K562 (cell line): Measurements from ENCODE around the gene FOXD2. TPM values are rescaled to one million over a fixed set of nuclear protein-coding genes. Genes with fewer than 3 reads are reported as not detected.
A peak's percentile ranks its signal among the peaks of the same experiment; 100 is the strongest.

ENCODE experiments used
- COPS2 ChIP-seq: fragments of 450-650 bp; conservative IDR thresholded peaks from 2 replicates; pipeline ENCODE4 v1.6.1; 2016; ENCODE audit warnings: mild to moderate bottlenecking, moderate library complexity
- ELF1 ChIP-seq: fragments of 200-800 bp; sonication (Bioruptor generic); IDR thresholded peaks from 2 replicates; pipeline ENCODE4 v1.6.1; 2016; ENCODE audit warnings: missing genetic modification characterization, missing compliant biosample characterization
- NR1H2 ChIP-seq: sonication (generic); formaldehyde crosslinking; IDR thresholded peaks from 2 replicates; pipeline ENCODE4 v1.4.0; 2020; ENCODE audit warnings: mild to moderate bottlenecking, missing genetic modification reagents
- PURB ChIP-seq: sonication (generic); formaldehyde crosslinking; IDR thresholded peaks from 2 replicates; pipeline ENCODE4 v1.9.0; 2021; ENCODE audit warnings: low read depth, mild to moderate bottlenecking, missing genetic modification reagents
- RBM39 ChIP-seq: fragments of 200-400 bp; formaldehyde crosslinking; optimal IDR thresholded peaks from 2 replicates; pipeline ENCODE3; 2018; ENCODE audit warnings: low read depth, low read length
- SREBF2 ChIP-seq: sonication (generic); formaldehyde crosslinking; IDR thresholded peaks from 2 replicates; pipeline ENCODE4 v1.4.0; 2020; ENCODE audit warnings: mild to moderate bottlenecking, missing genetic modification reagents
- SRSF7 ChIP-seq: fragments of 200-400 bp; formaldehyde crosslinking; optimal IDR thresholded peaks from 2 replicates; pipeline ENCODE3; 2017; ENCODE audit warnings: mild to moderate bottlenecking, low read depth, low read length
- STAT5A ChIP-seq: IDR thresholded peaks from 2 replicates; pipeline ENCODE4 v1.6.1; 2012; ENCODE audit warnings: low read length, inconsistent platforms, borderline replicate concordance
- TAF1 ChIP-seq: IDR thresholded peaks from 2 replicates; pipeline ENCODE4 v1.6.1; 2011; ENCODE audit warnings: mild to moderate bottlenecking, low read length, moderate library complexity; ENCODE audit not compliant: insufficient read depth, control insufficient read depth, severe bottlenecking; ENCODE audit errors: extremely low read depth
- TAF9B ChIP-seq: fragments of 450-650 bp; IDR thresholded peaks from 2 replicates; pipeline ENCODE4 v1.6.1; 2018; ENCODE audit warnings: mild to moderate bottlenecking; ENCODE audit not compliant: partially characterized antibody
- XRCC3 ChIP-seq: fragments of 450-650 bp; IDR thresholded peaks from 2 replicates; pipeline ENCODE4 v1.6.1; 2017; ENCODE audit warnings: mild to moderate bottlenecking, moderate library complexity
- ZC3H11A ChIP-seq: IDR thresholded peaks from 2 replicates; pipeline ENCODE4 v1.6.1; 2012; ENCODE audit warnings: low read depth, low read length, improper control_type of control experiment
- ZKSCAN1 ChIP-seq: fragments of 150-350 bp; IDR thresholded peaks from 2 replicates; pipeline ENCODE4 v1.6.1; 2016; ENCODE audit warnings: low read depth, low read length
- ZNF134 ChIP-seq: fragments of 250-450 bp; sonication (Bioruptor Pico); conservative IDR thresholded peaks from 2 replicates; pipeline ENCODE4 v1.4.0; 2020
- ZNF830 ChIP-seq: fragments of 250-450 bp; sonication (Bioruptor Pico); IDR thresholded peaks from 2 replicates; pipeline ENCODE4 v1.5.0; 2021; ENCODE audit warnings: mild to moderate bottlenecking
- ZSCAN29 ChIP-seq: fragments of 450-650 bp; IDR thresholded peaks from 2 replicates; pipeline ENCODE4 v1.6.1; 2017
- polyA plus RNA-seq, 8 experiments: library from polyadenylated mRNA; depleted of rRNA in 4 of 8; stranded (reverse) in 5 of 8; unstranded in 3 of 8; fragments of >200 nt; fragmentation: Nextera tagmentation in 2 of 8; fragmentation: Illumina TruSeq in 1 of 8; extraction: Ambion mirVana in 2 of 8; extraction: Trizol in 1 of 8; gene quantifications; 2 replicates each; pipeline versions ENCODE4 v1.2.1 to v1.2.3, GENCODE V29; 2011 to 2014; ENCODE audit warnings: inconsistent platforms in 1 of 8, missing spikeins in 1 of 8
- total RNA-seq, 7 experiments: library from RNA; depleted of rRNA in 6 of 7; stranded (reverse); fragments of >200 nt in 6 of 7; fragmentation: Illumina TruSeq in 2 of 7; extraction: Trizol in 2 of 7; gene quantifications; 2 replicates each; pipeline versions ENCODE4 v1.2.1 to v1.2.3, GENCODE V29; 2011 to 2021; ENCODE audit warnings: low replicate concordance in 1 of 7
- TF ChIP-seq, protein P1 (sequence below): fragments of 250-450 bp; sonication (Bioruptor Pico); IDR thresholded peaks from 2 replicates; pipeline ENCODE4 v1.4.0; 2020
- TF ChIP-seq, protein P2 (sequence below): fragments of 450-650 bp; formaldehyde crosslinking; IDR thresholded peaks from 2 replicates; pipeline ENCODE4 v1.4.0; 2022; ENCODE audit warnings: missing genetic modification characterization
- TF ChIP-seq, protein P3 (sequence below): fragments of 450-650 bp; IDR thresholded peaks from 2 replicates; pipeline ENCODE4 v1.6.1; 2018; ENCODE audit not compliant: partially characterized antibody
- TF ChIP-seq, protein P4 (sequence below), 2 experiments: fragments of 450-650 bp in 1 of 2; IDR thresholded peaks; 2 replicates each; pipeline ENCODE4 v1.6.1; 2011 to 2017; ENCODE audit warnings: low read depth in 2 of 2, antibody characterized with exemption in 1 of 2, borderline replicate concordance in 1 of 2, low read length in 1 of 2, mild to moderate bottlenecking in 1 of 2, mixed read lengths in 1 of 2; ENCODE audit not compliant: control insufficient read depth in 1 of 2

The FOXD2 gene
- total and polyA plus RNA-seq, 9 of the 15 experiments (the other 6 are each of a cell fraction or from before 2014, with no cell fraction given): 0.06 to 1.2 (median 0.22) TPM

DNA sequence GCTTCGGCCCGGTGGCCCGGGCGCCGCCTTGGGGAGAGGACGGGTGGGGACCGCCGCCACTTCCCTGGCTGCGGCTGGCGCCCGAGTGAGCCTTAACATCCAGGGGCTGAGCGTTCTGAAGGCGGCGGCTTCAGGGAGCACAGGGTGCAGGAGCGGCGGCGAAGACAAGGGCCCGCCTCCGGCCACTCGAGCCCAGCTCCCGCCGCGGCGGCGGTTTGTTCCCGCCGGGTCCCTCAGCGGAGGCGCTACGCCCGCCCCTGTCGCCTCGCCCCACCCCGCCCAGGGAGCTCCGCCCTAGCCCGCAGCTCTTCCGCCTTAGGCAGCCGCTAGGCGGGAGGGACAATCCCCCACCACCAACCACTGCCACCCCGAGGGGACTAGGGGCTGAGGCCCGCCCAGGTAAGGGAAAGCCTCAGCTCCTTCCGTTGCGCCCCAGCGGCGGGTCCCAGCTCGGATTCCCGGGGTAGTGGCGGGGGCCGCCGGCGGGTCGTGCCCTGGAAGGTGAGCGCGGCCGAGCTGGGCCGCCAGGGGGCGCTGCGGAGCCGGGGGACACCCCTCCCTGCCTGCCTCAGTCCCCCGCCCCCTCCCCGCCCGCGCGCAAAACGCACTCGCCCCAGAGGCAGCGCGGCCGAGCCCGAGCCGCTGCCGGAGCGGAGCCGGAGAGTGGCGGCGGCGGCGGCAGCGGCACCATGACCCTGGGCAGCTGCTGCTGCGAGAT is at the start of gene FOXD2 (continued):
- TF ChIP-seq, protein P1, sequence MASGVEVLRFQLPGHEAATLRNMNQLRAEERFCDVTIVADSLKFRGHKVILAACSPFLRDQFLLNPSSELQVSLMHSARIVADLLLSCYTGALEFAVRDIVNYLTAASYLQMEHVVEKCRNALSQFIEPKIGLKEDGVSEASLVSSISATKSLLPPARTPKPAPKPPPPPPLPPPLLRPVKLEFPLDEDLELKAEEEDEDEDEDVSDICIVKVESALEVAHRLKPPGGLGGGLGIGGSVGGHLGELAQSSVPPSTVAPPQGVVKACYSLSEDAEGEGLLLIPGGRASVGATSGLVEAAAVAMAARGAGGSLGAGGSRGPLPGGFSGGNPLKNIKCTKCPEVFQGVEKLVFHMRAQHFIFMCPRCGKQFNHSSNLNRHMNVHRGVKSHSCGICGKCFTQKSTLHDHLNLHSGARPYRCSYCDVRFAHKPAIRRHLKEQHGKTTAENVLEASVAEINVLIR (CRISPR knock-in tag): no peak
- TF ChIP-seq ZNF830 (no peak), ZSCAN29 (no peak), ZNF134 (no peak), STAT5A (no peak), SRSF7 (no peak), TAF9B (no peak), ZKSCAN1 (no peak), NR1H2 (CRISPR knock-in tag) (0 out of 2 replicates have a peak, but pooled peaks have one; percentile 43), ZC3H11A (no peak), PURB (no peak), SREBF2 (CRISPR knock-in tag) (no peak), XRCC3 (no peak), ELF1 (peak; percentile 91), TAF1 (peak; percentile 64), RBM39 (no peak), COPS2 (no peak)
- TF ChIP-seq, protein P2, sequence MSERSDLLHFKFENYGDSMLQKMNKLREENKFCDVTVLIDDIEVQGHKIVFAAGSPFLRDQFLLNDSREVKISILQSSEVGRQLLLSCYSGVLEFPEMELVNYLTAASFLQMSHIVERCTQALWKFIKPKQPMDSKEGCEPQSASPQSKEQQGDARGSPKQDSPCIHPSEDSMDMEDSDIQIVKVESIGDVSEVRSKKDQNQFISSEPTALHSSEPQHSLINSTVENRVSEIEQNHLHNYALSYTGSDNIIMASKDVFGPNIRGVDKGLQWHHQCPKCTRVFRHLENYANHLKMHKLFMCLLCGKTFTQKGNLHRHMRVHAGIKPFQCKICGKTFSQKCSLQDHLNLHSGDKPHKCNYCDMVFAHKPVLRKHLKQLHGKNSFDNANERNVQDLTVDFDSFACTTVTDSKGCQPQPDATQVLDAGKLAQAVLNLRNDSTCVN (CRISPR knock-in tag): no peak
- TF ChIP-seq, protein P3, sequence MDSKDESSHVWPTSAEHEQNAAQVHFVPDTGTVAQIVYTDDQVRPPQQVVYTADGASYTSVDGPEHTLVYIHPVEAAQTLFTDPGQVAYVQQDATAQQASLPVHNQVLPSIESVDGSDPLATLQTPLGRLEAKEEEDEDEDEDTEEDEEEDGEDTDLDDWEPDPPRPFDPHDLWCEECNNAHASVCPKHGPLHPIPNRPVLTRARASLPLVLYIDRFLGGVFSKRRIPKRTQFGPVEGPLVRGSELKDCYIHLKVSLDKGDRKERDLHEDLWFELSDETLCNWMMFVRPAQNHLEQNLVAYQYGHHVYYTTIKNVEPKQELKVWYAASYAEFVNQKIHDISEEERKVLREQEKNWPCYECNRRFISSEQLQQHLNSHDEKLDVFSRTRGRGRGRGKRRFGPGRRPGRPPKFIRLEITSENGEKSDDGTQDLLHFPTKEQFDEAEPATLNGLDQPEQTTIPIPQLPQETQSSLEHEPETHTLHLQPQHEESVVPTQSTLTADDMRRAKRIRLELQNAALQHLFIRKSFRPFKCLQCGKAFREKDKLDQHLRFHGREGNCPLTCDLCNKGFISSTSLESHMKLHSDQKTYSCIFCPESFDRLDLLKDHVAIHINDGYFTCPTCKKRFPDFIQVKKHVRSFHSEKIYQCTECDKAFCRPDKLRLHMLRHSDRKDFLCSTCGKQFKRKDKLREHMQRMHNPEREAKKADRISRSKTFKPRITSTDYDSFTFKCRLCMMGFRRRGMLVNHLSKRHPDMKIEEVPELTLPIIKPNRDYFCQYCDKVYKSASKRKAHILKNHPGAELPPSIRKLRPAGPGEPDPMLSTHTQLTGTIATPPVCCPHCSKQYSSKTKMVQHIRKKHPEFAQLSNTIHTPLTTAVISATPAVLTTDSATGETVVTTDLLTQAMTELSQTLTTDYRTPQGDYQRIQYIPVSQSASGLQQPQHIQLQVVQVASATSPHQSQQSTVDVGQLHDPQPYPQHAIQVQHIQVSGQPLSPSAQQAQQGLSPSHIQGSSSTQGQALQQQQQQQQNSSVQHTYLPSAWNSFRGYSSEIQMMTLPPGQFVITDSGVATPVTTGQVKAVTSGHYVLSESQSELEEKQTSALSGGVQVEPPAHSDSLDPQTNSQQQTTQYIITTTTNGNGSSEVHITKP: no peak
- TF ChIP-seq, protein P4, sequence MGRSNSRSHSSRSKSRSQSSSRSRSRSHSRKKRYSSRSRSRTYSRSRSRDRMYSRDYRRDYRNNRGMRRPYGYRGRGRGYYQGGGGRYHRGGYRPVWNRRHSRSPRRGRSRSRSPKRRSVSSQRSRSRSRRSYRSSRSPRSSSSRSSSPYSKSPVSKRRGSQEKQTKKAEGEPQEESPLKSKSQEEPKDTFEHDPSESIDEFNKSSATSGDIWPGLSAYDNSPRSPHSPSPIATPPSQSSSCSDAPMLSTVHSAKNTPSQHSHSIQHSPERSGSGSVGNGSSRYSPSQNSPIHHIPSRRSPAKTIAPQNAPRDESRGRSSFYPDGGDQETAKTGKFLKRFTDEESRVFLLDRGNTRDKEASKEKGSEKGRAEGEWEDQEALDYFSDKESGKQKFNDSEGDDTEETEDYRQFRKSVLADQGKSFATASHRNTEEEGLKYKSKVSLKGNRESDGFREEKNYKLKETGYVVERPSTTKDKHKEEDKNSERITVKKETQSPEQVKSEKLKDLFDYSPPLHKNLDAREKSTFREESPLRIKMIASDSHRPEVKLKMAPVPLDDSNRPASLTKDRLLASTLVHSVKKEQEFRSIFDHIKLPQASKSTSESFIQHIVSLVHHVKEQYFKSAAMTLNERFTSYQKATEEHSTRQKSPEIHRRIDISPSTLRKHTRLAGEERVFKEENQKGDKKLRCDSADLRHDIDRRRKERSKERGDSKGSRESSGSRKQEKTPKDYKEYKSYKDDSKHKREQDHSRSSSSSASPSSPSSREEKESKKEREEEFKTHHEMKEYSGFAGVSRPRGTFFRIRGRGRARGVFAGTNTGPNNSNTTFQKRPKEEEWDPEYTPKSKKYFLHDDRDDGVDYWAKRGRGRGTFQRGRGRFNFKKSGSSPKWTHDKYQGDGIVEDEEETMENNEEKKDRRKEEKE (IDR thresholded peaks at IDR 0.05; ENCODE audit: borderline replicate concordance in 1 of 2, control insufficient read depth in 1 of 2, low read depth in 2 of 2, low read length in 1 of 2): no peak
